Measurements from ENCODE around the gene CBLN3. TPM values are rescaled to one million over a fixed set of nuclear protein-coding genes. Genes with fewer than 3 reads are reported as not detected.
A peak's percentile ranks its signal among the peaks of the same experiment; 100 is the strongest.
"Not testable (repeated sequence)": the region's sequence is repeated elsewhere in the genome, so short reads cannot be mapped to it uniquely, and the experiment has no call there.

CBLN3 gene
- total RNA-seq, 1 donor = 1.7 TPM

GRCh38 chr14:24394275-24394674, 35.2 kb downstream of the CBLN3 start:
- DNase-seq (ENCODE audit: low read depth) = no peak
- no peak overlapping the region for H3K4me3 ChIP-seq (ENCODE audit: low read depth, low read length)
- no peak for TF ChIP-seq CTCF (IDR thresholded peaks at IDR 0.05; ENCODE audit: insufficient read depth, low read depth, low read length)

- peak overlapping the region; percentile 43 for H3K4me3 ChIP-seq (ENCODE audit: low read depth, low read length)
- DNase-seq (ENCODE audit: low read depth) = peak; percentile 43
These were observed 37.0 kb downstream of the CBLN3 start for GRCh38 chr14:24392325-24393091.

GRCh38 chr14:24390701-24391468, 38.6 kb downstream of the CBLN3 start:
- DNase-seq (ENCODE audit: low read depth) = no peak
- no peak overlapping the region for H3K4me3 ChIP-seq (ENCODE audit: low read depth, low read length)
- no peak for TF ChIP-seq CTCF (IDR thresholded peaks at IDR 0.05; ENCODE audit: insufficient read depth, low read depth, low read length)

More at GRCh38 chr14:24392325-24393091, 37.0 kb downstream of the CBLN3 start:
- TF ChIP-seq CTCF (IDR thresholded peaks at IDR 0.05; ENCODE audit: insufficient read depth, low read depth, low read length) = no peak

GRCh38 chr14:24389226-24389848, 40.1 kb downstream of the CBLN3 start:
- peak; percentile 51 for DNase-seq (ENCODE audit: low read depth)
- TF ChIP-seq CTCF (IDR thresholded peaks at IDR 0.05; ENCODE audit: insufficient read depth, low read depth, low read length) = no peak
- H3K4me3 ChIP-seq (ENCODE audit: low read depth, low read length) = no peak overlapping the region

GRCh38 chr14:24388474-24389179, 40.8 kb downstream of the CBLN3 start:
- no peak for DNase-seq (ENCODE audit: low read depth)
- no peak overlapping the region for H3K4me3 ChIP-seq (ENCODE audit: low read depth, low read length)
- no peak for TF ChIP-seq CTCF (IDR thresholded peaks at IDR 0.05; ENCODE audit: insufficient read depth, low read depth, low read length)

GRCh38 chr14:24387579-24387978, 41.9 kb downstream of the CBLN3 start:
- DNase-seq (ENCODE audit: low read depth); H3K4me3 ChIP-seq (ENCODE audit: low read depth, low read length): not testable (repeated sequence)

Data from fibroblast of villous mesenchyme (primary cell).